Spleen (tissue), 11 donors: Measurements from ENCODE around the gene SLC16A5. TPM values are rescaled to one million over a fixed set of nuclear protein-coding genes. Genes with fewer than 3 reads are reported as not detected.
A peak's percentile ranks its signal among the peaks of the same experiment; 100 is the strongest.
"Not testable (repeated sequence)": the region's sequence is repeated elsewhere in the genome, so short reads cannot be mapped to it uniquely, and the experiment has no call there.

Source experiments
- DNase-seq: peaks from one replicate; pipeline ENCODE4 v3.0.0-alpha.2; 2020
- H3K27ac ChIP-seq, 8 donors: fragments of 200-600 bp; sonication (generic) in 7 of 8; 1 replicate in 4 of 8; 2 replicates in 4 of 8; pipeline versions ENCODE4 v1.5.0 to v1.8.0; 2016 to 2021; ENCODE audit warnings: inconsistent platforms in 4 of 8, mild to moderate bottlenecking in 4 of 8, moderate library complexity in 1 of 8
- H3K27me3 ChIP-seq, 7 donors: fragments of 200-600 bp; sonication (generic) in 6 of 7; replicated peaks in 1 of 7; 1 replicate in 4 of 7; 2 replicates in 3 of 7; pipeline versions ENCODE4 v1.5.0 to v1.8.0; 2016 to 2021; ENCODE audit warnings: inconsistent platforms in 3 of 7, mild to moderate bottlenecking in 1 of 7
- H3K36me3 ChIP-seq, 6 donors: fragments of 200-600 bp; sonication (generic) in 5 of 6; 1 replicate in 4 of 6; 2 replicates in 2 of 6; pipeline versions ENCODE4 v1.5.0 to v1.8.0; 2016 to 2021; ENCODE audit warnings: inconsistent platforms in 2 of 6
- H3K4me1 ChIP-seq, 6 donors: fragments of 200-600 bp; sonication (generic) in 5 of 6; 1 replicate in 3 of 6; 2 replicates in 3 of 6; pipeline versions ENCODE4 v1.5.0 to v1.8.0; 2016 to 2021; ENCODE audit warnings: inconsistent platforms in 3 of 6
- H3K4me3 ChIP-seq, 8 donors: fragments of 200-600 bp; sonication (generic) in 7 of 8; 1 replicate in 4 of 8; 2 replicates in 4 of 8; pipeline versions ENCODE4 v1.5.0 to v1.8.0; 2016 to 2021; ENCODE audit warnings: inconsistent platforms in 4 of 8, mild to moderate bottlenecking in 4 of 8, moderate library complexity in 2 of 8
- H3K9me3 ChIP-seq, 8 donors: fragments of 200-600 bp; sonication (generic) in 7 of 8; 1 replicate in 4 of 8; 2 replicates in 4 of 8; pipeline versions ENCODE4 v1.5.0 to v1.8.0; 2016 to 2021; ENCODE audit warnings: inconsistent platforms in 4 of 8
- POLR2A ChIP-seq, 3 donors: fragments of 450-650 bp; IDR thresholded peaks; one replicate each; pipeline ENCODE4 v1.5.1; 2017; ENCODE audit warnings: antibody characterized with exemption in 3 of 3, mild to moderate bottlenecking in 1 of 3
- POLR2AphosphoS5 ChIP-seq, 3 donors: sonication (generic); formaldehyde crosslinking; IDR thresholded peaks; one replicate each; pipeline ENCODE4 v1.5.1; 2017; ENCODE audit warnings: antibody characterized with exemption in 3 of 3
- WGBS, 5 donors: extraction: QIAGEN DNeasy Blood & Tissue Kit in 3 of 5; methylation state at CpG; one replicate each; pipeline versions ENCODE4 v1.1.5 to v1.1.7; 2013 to 2018; 5-methylcytosine and 5-hydroxymethylcytosine counted together
- intact Hi-C: fragments of 100-400 bp; cut with DNase I; formaldehyde crosslinking; loops from one replicate; pipeline ENCODE4 v1.15.0; 2023; ENCODE audit warnings: low total_unique reads
- polyA plus RNA-seq, 3 donors: library from polyadenylated mRNA; stranded (reverse); fragments of 200-250 nt; gene quantifications; one replicate each; pipeline ENCODE4 v1.2.1, GENCODE V29; 2013
- total RNA-seq, 7 donors: library from RNA; depleted of rRNA in 3 of 7; stranded (reverse); fragments of >200 nt in 3 of 7; fragmentation: NEBNext Ultra II Directional in 4 of 7; extraction: Animal tissue kit (Norgen Biotek cat#: 25700) in 4 of 7; gene quantifications; one replicate each; pipeline versions ENCODE4 v1.1.0 to v1.2.1, GENCODE V29; 2016 to 2021
- TF ChIP-seq, protein P1 (sequence below), 11 experiments: fragments of 200-600 bp in 7 of 11; fragments of 450-650 bp in 4 of 11; sonication (generic) in 4 of 11; IDR thresholded peaks in 8 of 11; conservative IDR thresholded peaks in 3 of 11; 1 replicate in 7 of 11; 2 replicates in 4 of 11; pipeline versions ENCODE4 v1.4.0 to v1.8.0; 2016 to 2021; ENCODE audit warnings: antibody characterized with exemption in 11 of 11, inconsistent platforms in 4 of 11, mild to moderate bottlenecking in 1 of 11
- donor health status: healthy with polysubstance abuse.
- donor health status: DM: no; HTN: no; CAD: no; lungs with moderate emphysema.
- donor health status: DM: no; HTN: no; CAD: no.
- donor health status: Bipolar disorder and iron deficiency.
- donor health status: healthy.
- donor health status: DM: no; HTN: no; CAD: no.
- donor health status: DM: yes; HTN: yes; CAD: no.

SLC16A5 gene
- total and polyA plus RNA-seq, 10 donors, result 3.1 to 31.0 (median 12.2) TPM

DNA sequence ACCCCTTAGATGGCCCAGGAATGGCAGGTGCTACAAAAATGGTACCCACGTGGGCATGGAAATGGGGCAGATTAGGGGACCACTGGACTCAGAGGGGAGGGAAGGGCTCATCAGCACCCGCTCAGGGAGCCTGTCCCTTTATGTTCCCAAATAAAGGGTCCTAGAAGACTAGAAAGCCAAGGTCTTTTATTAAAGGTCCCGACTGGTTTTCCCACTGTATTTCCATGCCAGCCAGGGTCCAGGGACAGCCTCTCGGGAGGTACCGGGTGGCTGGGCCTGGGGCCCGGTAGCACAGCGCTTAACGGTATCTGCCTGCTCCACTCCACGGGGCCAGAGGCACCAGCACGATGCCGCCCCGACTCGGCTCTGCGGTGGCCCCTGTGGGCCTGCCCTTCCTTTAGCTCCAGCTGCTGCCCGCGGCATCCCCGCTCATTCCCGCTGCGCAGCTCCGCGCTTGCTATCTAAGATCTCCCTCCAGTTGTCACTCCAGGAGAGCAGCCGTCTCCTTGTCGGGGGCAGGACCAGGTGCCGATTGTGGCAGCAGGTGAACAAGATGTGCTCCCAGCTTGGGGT, 42.4 kb downstream of the SLC16A5 start:
- Histone ChIP-seq H3K27ac (peak overlapping the region in 7 of 8 donors; percentile 88 to 96 (median 94)), H3K36me3 (peaks cover 0 to 34% (median 22%) of the 10 kb centered on the region in 6 donors), H3K27me3 (no peaks in the 10 kb centered on the region), H3K4me3 (peak overlapping the region in 6 of 8 donors; percentile 61 to 96 (median 90)), H3K4me1 (peaks cover 22 to 61% (median 41%) of the 10 kb centered on the region in 6 donors), H3K9me3 (no peaks in the 10 kb centered on the region)
- intact Hi-C loops, result no loop called here
- peak; percentile 79 for DNase-seq
- no peak for TF ChIP-seq POLR2A (IDR thresholded peaks at IDR 0.05)
- peak in 1 of 3 donors; percentile 7 for TF ChIP-seq POLR2AphosphoS5 (IDR thresholded peaks at IDR 0.05)
- 84 to 92% (median 86%) methylated on average over 17 to 24 of the region's 24 CpGs for WGBS, 5 donors

DNA sequence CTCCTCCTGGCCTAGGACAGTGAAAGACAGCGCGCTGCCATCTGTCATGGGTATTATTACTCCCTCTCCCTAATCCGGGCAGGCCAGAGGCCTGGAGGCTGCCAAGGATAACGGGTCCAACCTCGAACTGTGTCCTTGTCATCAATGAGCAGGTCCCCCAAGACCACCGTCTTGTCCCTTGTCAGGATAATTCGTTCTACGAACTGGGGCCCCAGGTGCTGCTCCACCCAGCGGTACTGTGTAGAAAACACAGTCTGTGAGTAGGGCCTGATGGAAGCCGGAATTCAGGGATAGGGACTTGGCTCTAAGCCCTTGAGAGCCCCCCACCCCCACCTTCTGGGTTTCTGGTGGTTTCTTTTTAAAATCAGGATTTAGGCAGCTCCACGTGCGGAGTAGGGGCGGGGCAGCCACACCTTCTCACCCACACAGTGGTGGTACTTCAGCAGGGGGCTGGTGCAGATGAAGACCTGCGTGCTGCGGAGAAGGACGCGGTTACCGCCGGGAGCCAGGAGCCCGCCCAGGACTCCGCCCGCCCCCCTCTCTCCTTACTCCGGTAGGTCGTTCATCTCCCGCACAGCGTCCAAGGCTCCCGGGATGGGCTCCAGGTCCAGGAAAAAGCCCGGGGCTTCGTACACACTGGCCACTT, 43.0 kb downstream of the SLC16A5 start:
- peaks cover 0 to 40% (median 24%) of the 10 kb centered on the region in 6 donors for H3K36me3 ChIP-seq
- H3K4me3 ChIP-seq, result peak overlapping the region; percentile 61 to 96 (median 88)
- whole genome bisulfite sequencing, 5 donors, result 13 to 21% (median 18%) methylated on average over 19 to 29 of the region's 29 CpGs
- H3K4me1 ChIP-seq, result peaks cover 16 to 55% (median 35%) of the 10 kb centered on the region in 6 donors
- peak overlapping the region; percentile 88 to 96 (median 94) for H3K27ac ChIP-seq
- peak; percentile 86 for DNase-seq
- intact Hi-C loops, result no loop called here
- no peaks in the 10 kb centered on the region for H3K27me3 ChIP-seq
- no peaks in the 10 kb centered on the region for H3K9me3 ChIP-seq
- no peak for TF ChIP-seq POLR2A (IDR thresholded peaks at IDR 0.05)
- TF ChIP-seq, protein P1, sequence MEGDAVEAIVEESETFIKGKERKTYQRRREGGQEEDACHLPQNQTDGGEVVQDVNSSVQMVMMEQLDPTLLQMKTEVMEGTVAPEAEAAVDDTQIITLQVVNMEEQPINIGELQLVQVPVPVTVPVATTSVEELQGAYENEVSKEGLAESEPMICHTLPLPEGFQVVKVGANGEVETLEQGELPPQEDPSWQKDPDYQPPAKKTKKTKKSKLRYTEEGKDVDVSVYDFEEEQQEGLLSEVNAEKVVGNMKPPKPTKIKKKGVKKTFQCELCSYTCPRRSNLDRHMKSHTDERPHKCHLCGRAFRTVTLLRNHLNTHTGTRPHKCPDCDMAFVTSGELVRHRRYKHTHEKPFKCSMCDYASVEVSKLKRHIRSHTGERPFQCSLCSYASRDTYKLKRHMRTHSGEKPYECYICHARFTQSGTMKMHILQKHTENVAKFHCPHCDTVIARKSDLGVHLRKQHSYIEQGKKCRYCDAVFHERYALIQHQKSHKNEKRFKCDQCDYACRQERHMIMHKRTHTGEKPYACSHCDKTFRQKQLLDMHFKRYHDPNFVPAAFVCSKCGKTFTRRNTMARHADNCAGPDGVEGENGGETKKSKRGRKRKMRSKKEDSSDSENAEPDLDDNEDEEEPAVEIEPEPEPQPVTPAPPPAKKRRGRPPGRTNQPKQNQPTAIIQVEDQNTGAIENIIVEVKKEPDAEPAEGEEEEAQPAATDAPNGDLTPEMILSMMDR (IDR thresholded peaks at IDR 0.05 in 8 of 11, conservative IDR thresholded peaks at IDR 0.05 in 3 of 11), result peak in 6 of 11 experiments; percentile 16 to 61 (median 35)

DNA sequence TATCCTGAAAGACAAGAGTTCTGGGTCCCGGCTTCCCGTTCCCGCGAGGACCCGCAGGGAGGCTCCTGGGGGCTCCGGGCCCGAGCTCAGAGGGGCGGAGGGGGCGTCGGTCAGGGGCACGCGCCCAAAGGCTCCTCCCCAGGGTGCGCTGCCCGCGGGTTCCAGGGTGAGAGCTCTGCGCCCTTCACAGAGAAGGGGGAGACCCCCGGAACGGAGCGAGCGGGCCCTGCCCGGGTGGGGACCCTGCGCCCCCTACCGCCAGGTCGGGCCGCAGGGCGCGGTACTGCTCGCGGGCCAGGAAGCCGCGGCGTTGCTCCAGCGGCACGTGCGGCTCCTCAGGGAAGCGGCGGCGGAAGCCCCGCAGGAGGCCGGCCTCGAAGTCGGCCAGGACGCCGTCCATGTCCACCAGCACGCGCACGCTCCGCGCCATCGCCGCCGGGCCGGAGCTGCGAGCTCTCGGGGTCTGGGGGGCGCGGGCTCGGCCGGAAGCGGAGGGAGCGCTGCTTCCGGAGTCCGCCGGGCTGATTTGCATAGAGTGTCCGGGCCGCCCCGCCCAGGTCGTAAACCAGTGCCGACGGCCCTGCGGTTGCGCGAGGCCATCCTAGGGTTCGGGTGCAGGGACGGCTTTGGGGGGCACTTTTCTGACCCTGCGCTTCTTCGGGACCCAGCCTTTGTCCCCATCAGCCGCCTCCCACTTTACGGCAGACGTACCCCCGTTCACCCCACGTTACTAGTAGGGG, 43.7 kb downstream of the SLC16A5 start, which contains the start of gene NT5C:
NT5C (minus strand) TSS at position 465 of the 740 bp plus-strand sequence; CDS start at position 430, 35 bp downstream.
- intact Hi-C loops, result no loop called here
- peak; percentile 95 for DNase-seq
- WGBS, 5 donors, result 0 to 1% (median 1%) methylated on average over 34 to 82 of the region's 82 CpGs
- Histone ChIP-seq H3K4me3 (peak within 1 kb of the TSS; percentile 61 to 96 (median 88)), H3K36me3 (peaks cover 0 to 47% (median 27%) of the 10 kb centered on the region in 6 donors), H3K9me3 (no peaks in the 10 kb centered on the region), H3K27me3 (no peaks in the 10 kb centered on the region), H3K27ac (peak within 1 kb of the TSS; percentile 88 to 96 (median 94)), H3K4me1 (peaks cover 11 to 48% (median 29%) of the 10 kb centered on the region in 6 donors)
- TF ChIP-seq, protein P1 (IDR thresholded peaks at IDR 0.05 in 8 of 11, conservative IDR thresholded peaks at IDR 0.05 in 3 of 11), result peak; percentile 36 to 86 (median 72)
- TF ChIP-seq POLR2A (IDR thresholded peaks at IDR 0.05) (peak in 2 of 3 donors; percentile 30 to 49), POLR2AphosphoS5 (IDR thresholded peaks at IDR 0.05) (peak; percentile 87 to 89 (median 89))

DNA sequence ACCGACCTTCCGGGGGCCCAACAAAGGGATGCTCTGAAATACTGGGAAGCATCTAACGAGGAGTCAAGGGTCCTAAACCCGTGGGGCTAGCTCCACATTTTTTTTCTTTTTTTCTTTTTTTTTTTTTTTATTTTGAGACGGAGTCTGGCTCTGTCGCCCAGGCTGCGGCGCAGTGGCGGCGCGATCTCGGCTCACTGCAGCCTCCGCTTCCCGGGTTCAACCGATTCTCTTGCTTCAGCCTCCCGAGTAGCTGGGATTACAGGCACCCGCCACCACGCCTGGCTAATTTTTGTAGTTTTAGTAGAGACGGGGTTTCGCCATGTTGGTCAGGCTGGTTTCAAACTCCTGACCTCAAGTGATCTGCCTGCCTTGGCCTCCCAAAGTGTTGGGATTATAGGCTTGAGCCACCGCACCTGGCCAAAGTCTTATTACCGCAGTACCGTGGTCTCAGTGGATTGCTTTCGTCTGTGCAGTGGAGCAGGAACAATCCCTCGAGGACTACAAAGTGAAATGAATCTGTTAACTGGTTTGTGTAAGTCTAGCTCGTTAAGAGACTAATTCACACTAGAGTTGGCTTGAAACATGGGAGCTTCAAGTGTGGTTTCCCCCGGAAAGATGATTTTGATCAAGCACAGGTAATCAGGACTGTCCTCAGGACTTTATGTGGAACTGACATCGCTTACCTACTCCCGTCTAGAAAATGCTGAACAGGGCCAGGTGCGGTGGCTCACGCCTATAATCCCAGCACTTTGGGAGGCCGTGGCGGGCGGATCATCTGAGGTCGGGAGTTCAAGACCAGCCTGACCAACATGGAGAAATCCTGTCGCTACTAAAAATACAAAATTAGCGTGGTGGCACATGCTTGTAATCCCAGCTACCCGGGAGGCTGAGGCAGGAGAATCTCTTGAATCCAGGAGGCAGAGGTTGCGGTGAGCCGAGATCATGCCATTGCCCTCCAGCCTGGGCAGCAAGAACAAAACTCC, 44.6 kb downstream of the SLC16A5 start:
- H3K4me3 ChIP-seq, result peak overlapping the region; percentile 61 to 96 (median 88)
- peaks cover 0 to 50% (median 27%) of the 10 kb centered on the region in 6 donors for H3K36me3 ChIP-seq
- H3K9me3 ChIP-seq, H3K27me3 ChIP-seq, intact Hi-C loops: not testable (repeated sequence)
- WGBS, 5 donors, result 76 to 83% (median 79%) methylated on average over 39 to 40 of the region's 40 CpGs
- H3K27ac ChIP-seq, result peak overlapping the region; percentile 88 to 96 (median 94)
- H3K4me1 ChIP-seq, result peaks cover 11 to 41% (median 27%) of the 10 kb centered on the region in 6 donors
- peak; percentile 58 for DNase-seq
